ENCODE results near the gene GTF3A.
A peak's percentile ranks its signal among the peaks of the same experiment; 100 is the strongest.

Gene GTF3A

DNA sequence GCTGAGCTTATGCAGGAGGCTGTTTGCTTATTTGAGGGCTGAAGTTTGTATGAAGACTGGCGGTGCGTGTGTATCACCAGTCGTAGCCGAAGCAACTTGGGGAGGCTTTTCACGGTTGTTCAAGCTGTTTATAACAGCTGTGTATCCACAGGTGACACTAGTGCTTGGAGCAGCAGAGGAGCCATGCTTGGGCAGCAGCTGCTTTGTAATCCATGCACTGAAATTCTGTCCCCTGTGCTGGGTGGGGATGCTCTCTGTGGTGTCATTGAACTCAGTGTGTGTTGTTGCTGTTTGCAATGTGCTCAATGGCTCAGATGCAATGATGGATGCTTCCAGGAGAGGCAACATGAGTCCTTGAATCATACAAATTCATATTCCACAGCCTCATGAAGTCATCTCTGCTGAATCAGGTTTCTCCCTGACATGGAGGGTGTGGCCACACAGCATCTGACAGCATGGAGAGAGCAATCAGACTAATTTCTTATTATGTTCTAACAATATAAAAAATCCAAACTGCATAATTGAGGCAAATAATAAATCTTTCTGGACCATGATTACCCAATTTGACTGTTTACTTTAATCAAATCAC, 18.8 kb upstream of the GTF3A start:
- DNase-seq = no peak

DNA sequence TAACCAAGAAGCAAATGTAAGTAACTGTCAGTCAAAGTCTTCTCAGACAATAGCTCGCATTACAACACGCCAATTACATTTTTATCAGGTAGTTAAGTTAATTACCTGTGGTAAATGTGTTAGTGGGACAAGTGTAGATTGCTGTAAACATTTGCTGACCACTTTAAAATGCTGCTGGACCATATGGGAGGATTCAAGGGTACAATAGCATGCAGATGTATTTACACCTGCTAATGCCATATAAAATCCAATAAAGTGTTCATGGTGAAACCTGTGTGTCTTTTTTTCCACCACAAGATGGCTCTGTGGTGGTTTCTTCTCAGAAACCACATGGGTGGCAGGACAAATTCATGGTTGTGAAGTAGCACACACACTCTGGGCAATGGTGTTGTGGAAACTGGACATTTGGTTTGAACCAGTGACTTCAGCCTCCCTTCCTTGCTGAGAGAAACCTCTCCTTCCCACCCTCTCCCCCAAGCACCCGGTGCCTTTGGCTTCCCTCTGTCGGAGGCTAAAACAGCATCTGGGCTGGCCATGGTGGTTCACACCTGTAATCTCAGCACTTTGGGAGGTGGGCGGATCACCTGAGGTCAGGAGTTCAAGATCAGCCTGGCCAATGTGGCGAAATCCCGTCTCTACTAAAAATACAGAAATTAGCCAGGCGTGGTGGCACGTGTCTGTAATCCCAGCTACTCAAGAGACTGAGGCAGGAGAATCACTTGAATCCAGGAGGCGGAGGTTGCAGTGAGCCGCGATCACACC, 18.1 kb upstream of the GTF3A start:
- DNase-seq = peak; percentile 36

DNA sequence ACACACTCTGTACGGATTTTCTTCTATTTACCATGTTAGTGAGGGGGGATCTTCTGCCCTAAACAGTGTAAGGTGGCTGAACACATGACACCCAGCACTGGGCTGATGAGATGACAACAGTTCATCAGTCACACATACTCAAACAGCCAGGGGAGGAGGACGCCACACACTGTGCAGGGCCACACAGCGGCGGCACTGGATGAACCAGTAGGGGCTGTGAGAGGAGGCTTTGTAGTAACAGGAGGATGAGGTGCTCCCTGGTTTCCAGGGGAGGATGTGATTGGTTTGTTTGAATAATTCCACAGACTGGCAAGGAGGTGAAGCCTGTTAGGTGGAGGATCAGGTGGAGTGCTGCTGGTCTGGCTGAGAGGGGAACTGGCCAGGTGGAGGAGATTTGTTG, 16.3 kb upstream of the GTF3A start:
- DNase-seq = no peak

DNA sequence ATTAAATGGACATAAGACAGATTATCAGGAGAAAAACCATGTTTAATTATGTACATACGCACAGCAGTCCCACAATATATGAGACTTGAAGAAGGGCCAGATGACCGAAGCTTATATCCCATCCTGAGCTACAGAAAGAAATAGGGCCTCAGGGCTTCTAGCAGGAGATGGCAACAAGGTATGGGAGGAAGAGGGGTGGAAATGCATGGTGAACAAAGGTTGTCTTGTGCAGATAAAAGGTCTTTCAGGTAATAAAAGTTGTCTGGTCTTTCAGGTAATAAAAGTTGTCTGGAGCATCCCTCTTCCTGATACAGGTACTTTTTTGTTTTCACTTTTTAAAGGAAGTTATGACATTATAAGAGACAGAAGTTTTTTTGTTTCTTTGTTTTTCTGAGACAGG, 15.4 kb upstream of the GTF3A start:
- DNase-seq = no peak

DNA sequence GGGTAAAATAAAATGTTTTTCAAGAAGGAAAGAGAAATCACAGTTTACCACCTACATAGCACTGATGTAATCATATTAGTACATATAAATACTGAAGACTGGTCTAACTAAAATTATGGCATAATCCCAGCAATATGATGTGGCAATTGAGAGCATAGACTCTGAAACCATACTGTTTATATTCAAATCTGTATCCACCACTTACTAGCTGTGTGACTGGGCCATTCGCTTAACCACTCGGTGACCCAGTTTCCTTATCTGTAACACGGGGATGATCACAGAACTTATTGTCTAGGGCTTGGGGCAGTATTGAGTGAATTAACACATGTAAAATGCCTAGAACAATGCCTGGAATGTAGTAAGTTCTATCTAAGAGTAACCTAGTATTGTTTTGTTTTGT, 13.1 kb upstream of the GTF3A start:
- no peak for DNase-seq

DNA sequence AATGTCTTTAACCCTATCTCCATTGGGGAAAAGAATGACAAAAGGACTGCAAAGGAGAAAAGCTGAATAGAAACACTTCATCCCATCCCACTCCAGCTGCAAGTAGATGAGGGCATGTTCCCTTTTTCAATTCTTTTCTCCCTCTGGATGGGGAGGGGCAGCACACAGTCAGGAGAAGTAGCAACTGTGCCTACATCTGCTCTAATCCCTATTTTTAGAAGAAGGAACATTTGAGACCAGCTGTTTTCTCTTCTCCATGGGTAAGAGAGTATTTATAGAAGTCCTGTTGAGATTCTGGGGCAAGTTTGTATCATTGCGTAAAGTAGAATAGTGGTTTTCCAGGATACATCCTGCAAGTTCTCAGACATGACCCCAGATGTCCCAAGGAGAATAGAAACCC, 9.3 kb upstream of the GTF3A start:
- no peak for DNase-seq

DNA sequence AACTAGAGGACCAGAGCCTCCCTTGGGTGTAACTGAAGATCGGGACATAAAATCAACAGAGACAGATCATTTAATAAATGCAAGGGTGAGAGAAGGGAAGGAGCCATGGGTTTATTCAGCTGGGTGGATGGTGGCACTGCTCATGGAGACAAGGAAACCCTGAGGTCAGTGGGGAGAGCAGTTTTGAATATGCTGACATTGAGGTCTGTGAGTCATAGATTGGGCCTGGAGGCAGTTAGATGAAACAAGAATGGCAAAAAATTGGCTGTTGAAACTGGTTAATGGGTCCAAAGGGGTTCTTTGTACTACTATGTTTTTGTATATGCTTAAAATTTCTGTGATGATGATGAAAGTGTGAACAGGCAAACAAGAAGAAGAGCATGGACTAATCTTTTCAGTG, 5.1 kb upstream of the GTF3A start:
- DNase-seq = no peak

DNA sequence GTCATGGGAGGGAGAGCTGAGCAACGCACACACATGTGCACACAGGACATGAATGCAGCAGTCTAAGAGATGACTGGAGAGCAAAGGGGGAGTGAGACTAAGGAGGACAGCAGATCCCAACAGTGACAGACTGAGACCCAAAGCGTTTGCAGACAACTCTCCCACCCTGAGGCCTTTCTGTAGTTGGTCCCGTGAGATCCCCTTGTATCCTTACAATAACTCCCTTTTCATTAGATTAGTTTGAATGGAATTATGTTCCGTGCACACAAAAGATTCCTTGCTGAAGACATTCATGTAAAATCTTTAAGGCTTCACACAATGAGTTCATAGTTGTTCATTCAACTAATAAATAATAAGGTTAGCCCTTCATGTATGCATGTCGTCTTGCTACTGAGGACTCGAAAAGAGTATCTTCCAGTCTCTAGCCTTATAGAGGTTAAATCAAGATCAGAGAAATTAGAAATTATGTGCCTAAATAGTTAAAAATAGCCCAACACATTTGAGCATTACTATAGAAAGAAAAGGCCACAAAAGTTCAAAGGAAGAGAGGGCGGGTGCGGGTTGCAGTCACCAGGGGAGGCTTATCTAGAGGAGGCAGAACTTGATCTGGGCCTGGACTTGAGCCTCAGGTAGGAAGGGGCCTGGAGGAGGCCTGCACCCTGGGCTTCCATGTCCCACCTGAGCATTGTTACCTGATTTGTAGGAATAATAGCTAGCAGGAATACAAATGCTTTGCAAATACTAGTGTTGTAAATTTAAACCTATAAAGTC, 3.1 kb upstream of the GTF3A start:
- no peak for DNase-seq

DNA sequence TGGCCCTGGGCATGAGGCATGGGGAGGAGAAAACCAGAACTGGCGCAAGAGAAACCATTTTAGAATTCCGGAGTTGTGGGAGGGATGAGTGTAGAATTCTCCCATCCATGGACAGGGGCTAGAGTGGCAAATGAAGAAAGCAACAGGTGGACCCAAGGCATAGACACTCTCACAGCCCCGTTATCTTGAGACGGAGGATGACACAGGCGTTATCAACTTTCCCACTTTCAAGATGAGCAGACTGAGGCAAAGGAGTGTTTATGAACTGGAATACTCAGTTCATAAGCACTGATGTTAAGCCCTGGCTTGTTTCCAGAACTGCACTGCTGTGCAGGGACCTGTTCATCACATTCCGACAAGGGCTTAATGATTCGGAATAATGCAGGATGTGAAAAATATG, 1.1 kb upstream of the GTF3A start:
- DNase-seq = no peak

DNA sequence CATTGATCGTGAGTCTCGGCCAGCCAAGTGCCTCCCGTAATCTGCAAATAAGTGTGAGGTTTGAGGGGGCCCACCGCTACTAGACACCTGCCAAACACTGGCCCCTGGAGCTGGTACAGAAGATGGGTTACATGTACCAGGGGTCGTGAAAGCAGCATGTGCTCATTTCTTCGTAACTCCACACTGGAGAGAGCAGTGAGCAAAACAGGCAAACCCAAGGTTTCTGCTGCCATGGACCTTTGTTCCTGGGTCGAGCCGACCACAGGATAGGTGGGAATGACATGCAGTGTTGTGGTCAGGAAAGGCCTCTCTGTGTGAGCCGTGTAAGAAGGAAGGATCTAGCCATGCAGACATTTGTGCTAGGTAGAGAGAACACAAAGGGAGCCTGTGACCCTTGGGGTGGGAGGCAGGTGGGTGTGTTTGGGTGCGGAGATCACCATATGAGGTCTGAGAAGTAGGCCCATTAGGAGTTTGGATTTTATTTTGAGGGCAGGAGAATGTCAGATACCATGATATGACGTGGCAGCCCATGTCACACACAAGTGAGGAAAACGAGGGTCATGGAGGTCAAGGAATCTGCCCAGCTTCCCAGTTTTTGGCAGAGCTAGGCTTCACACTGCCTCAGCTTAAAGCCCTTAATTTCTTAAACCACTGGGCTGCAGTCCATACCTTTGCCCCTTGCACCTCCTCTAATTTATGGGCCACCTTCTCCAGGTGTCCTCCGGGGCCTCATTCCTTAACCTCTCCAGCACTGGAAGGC, 919 bp downstream of the GTF3A start:
- DNase-seq = no peak

DNA sequence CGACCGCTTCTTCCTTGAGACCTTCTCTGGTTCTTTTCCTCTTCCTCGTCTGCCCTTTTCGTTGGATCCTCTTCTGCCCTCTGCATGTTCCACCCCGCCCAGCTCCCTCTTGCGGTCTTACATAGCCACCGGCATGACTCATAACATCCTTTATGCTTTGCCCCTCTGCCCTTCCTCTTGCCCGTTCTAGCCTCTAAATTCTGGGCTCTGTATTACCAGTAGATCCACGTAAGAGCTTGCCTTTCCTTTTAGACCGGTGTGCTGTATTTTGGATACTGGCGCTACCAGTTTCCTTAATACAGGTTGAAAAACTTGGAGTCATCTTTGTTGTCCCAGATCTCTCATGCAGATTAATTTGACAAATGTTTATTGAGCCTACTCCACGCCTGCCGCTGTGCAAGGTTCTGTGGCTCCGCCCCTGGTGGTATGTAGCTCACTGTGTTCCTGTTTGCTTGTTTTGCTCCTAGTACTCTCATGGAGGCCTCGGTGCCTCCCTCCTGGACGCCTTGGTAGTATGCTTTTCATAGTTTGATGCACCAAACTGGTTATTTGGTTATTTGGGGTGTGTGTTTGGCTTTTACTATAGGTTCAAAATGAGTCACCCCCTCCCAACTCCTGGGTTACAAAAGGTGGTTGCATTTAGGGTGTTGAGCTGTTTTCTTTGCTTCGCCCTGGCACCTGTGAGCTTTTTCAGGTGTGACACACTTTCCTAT, 1.7 kb downstream of the GTF3A start:
- DNase-seq = peak; percentile 60

DNA sequence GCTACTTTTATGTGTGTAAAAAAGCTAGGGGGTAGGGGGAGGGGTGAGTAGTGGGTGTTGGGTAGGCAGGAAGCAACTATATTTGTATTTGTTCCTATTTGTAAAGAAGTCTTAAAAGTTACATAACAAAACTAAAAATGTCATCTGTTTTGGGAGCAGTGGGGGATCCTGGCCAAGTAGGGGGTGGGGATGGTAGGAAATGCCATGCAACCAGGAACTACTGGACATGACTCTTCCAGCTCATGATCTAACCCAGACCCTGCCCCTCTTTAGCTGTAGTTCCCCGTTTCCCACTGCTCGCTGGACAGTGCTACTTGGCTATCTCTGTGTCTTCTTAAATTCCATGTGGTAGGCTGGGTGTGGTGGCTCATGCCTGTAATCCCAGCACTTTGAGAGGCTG, 3.2 kb downstream of the GTF3A start:
- DNase-seq = no peak

DNA sequence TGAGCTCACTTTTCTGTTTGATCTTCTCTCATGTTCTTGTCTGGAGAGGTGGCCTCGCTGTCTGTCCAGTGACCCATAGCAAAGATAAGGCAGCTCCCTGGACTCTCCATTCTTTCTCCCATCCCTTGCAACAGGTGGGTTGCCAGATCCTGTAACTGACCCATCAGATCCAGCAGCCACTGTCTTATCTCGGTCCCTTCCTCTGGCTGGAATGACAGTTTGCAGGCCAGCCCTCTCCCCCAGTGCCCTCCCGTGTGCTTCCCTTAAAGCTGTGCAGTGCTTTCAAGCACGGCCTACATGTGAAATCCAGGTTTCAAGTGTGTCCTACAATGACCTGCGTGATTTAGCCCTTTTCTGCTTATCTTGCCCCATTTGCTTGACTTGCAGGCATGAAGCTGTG, 3.7 kb downstream of the GTF3A start:
- no peak for DNase-seq

DNA sequence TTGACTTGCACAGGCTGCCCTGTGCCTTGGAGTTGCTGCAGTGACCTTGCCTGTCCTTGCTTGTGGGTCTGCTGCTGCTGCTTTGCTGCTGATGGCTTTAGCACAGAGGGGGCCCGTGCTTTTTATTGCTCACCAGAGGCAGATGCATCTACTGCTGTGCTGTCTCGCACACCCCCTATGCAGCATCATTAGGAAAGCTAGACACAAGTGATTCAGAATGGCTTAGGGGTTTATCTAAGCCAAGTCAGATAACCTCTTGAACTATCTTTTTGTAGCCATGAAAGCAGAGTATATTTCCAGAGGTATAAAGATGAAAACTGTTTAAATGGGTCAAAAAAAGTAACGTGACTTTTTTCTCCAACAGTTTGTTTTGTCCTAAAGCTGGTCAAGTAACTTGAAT, 7.8 kb downstream of the GTF3A start:
- DNase-seq = no peak

DNA sequence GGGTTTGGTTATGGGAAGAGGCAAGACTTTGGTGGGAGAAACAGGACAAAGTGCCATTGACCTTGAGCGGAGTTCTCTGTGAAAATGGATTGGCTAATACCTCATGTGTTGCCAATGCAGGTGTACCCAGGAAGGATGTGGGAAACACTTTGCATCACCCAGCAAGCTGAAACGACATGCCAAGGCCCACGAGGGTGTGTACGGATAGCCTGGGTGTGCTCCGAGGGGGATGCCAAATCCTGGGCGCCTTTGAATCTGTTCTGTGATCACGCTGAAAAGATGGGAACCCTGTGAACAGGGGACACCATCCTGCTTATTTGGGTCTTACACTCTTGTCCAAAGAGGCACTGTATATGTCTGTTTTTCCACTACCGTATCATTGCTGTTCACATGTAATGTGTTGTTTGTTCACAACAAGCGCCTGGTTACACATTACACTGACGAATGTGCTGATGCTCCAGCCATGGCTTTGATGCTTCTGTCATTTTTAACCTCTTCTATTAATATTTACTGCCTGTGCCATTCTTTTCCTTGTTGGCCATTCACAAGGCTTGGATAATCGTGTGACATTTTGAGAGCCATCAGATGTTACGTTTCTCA, 8.3 kb downstream of the GTF3A start:
- no peak for DNase-seq

DNA sequence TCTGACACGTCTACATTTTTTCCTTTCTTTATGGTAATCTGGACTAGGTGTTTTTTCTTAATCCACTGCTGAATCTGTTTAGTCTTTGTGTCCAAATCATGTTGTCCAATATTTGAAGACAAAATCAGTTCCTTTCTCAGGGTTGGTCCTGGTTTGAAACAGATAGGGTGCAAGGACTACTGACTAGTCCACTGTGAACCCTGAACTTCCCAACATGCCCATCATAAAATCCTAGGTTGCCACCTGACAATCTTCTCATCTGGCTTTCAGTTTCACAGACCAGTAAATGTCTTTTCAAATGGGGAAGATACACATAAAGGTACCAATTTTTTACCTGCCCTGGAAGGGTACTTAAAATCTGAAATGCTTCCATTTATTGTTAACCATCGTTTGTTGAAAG, 12.7 kb downstream of the GTF3A start:
- no peak for DNase-seq

DNA sequence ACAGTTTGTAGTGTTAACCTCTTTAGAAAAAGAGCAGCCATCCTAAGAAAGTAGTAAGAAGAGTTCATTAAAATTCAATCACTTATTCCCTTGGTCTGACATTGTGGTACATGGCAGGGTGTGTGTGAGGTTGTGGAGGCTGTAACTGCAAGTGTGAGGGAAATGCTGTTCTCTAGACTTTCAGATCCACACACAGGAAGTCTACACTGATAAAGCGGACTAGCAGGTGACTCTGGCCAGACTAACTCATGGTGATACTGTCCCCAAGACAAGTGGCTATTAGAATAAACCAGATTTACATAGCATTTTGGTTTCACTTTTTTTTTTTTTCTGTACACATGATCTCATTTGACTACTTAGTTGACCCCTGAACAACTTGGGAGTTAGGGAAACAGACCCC, 16.0 kb downstream of the GTF3A start:
- no peak for DNase-seq

DNA sequence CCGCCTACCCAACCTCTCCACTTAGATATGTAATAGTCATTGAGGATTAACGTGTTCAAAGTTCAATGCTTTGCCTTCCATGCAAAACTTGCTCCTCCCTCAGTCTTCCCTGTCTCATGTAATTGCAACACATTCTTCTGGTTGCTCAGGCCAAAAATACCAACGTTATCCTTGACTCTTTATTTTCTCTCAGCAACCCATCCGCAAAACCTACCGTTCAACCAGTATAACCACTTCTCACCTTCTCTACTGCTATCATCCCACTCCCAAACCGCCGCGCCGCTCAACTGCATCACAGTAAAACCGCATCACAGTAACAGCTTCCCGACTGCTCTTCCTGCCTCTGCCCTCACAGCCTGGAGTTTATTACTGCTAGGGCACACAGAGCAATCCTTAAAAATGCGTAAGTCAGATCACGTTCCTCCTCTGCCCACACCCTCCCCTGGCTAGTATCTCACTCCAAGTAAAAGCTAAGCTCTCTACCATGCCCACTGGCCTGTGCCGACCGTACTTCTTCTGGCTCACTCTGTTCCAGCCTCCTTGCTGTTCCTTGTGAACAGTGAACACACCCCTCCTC, 17.7 kb downstream of the GTF3A start:
- DNase-seq = no peak

DNA sequence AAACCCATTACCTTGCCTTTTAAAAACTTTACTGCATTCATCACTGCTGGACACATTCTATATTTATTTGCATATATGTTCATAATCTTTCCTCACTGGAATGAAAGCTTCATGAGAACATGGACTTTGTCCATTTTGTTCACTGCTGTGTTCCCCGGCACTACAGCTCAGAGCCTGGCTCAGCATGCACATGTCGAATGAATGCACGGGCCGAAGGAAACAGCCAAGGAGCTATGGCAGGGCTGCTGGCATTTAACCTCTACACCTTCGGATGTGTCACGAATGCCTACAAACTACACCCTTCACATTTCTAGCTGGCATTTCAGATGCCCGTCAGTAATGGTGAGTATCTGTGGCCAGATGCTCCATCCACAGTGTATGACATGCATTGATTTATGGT, 18.4 kb downstream of the GTF3A start:
- no peak for DNase-seq

DNA sequence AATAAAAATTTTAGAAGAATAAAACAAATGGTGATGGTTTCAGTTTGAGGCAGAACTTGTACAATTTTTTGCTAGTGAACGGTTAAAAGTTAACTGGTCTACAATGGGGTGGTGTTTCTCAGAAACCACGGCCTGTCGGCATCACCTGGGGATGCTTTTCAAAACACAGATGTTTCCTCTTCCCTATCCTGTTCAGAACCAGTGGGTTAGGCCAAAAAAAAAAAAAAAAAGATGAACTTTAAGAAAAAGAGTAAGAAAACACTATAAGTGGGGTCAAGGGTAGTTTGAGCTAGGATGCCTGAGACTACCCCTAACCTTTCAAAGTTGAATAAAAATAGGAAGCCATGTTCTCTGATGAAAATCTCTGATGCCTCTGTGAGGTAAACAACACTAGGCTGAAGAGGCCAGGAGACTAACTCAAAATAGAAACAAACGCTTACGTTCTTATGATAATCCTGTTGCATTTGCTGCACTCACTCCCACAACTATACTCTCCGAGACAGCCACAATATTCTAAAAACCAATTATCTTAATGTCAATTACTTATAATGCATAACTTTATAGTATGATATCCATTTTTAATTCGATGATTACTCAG, 22.7 kb downstream of the GTF3A start:
- DNase-seq = no peak

DNA sequence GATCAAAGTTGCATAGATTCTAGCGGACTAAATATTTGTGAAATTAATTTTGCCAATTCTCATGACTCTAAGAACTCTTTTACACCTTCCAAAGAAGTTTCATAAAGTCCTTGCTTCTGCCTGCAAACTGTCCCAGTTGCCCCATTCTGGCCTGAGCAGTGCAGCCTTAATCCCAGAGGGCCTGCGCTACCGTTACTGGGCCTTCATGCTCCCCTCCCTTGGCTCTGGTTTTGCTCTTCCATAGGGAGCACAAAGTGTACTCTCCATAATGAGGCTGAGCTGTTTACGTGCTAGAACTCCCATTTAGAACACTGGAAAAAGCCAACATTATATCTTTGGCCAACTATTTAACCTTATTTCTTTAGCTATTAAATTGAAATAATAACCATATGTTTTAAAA, 23.9 kb downstream of the GTF3A start:
- DNase-seq = no peak

All from fibroblast of skin of scalp (primary cell).